ENCODE measurements around the gene IGDCC3. TPM values are rescaled to one million over a fixed set of nuclear protein-coding genes. Genes with fewer than 3 reads are reported as not detected.

Gene IGDCC3
- polyA plus RNA-seq, 12 donors, result 2.1 to 11.5 (median 3.1) TPM; not detected in 1

- no peak for DNase-seq
Observed at GRCh38 chr15:65329288-65329983, 48.4 kb downstream of the IGDCC3 start.

- no peak for DNase-seq
Observed at GRCh38 chr15:65328506-65329287, 49.1 kb downstream of the IGDCC3 start.

GRCh38 chr15:65327651-65328393, 50.0 kb downstream of the IGDCC3 start:
- no peak for DNase-seq

DNA sequence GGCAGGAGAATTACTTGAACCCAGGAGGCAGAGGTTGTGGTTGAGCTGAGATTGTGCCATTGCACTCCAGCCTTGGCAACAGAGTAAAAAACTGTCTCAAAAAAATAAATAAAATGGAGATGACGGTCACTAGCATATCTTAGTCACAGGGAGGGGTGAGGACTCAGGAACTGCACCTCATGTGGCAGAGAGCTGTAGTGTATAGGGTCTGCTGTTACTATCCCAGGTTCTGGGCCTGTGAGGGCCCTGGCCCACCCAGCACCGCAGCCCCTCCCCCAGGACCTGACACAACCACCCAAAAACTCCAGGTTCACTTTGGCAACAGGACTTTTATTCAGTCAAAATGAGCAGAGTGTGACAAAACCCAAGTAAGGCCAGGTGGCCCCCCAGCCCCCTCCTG, 51.0 kb downstream of the IGDCC3 start:
- no peak for DNase-seq

DNA sequence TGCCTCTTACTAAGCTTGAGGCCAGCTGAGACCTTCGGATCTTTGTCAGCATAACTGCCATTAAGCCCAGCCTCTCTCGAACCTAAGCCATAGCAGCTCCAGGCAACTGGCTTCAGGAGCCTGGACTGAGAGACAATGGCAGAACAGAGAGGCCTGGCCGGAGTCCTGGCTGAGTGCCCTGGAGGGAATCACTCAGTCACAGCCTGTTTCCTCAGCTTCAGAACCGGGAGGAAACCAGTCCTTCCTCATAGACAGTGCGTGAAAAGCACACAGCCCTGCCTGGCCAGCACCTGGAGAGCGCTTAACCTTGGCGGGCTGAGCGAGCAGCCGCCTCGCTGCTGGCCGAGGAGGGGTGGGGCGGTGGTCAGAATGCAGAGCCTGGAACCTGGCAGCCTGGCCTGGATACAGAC, 51.7 kb downstream of the IGDCC3 start:
- DNase-seq, result peak; percentile 32

GRCh38 chr15:65323071-65323511, 54.7 kb downstream of the IGDCC3 start:
- DNase-seq, result peak; percentile 55

DNA sequence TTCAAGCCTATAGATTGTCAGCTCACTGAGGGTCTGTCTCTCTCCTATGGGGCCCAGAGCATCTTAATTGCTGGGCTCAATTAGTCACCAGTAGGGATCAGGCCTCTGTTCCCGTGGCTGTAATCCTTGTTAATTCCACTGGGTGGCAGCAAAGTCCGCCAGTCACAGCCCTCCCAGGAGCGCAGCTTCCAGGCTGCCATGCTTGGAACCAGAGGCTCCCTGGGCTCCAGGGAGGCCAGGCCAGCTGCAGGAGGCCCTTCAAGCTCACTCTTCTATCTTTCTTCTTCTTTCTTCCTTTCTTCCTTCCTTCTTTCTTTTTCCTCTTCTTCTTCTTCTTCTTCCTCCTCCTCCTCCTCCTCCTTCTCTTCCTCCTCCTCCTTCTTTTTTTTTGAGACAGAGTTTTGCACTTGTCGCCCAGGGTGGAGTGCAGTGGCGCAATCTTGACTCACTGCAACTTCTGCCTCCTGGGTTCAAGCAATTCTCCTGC, 58.9 kb downstream of the IGDCC3 start:
- DNase-seq, result peak; percentile 83

DNA sequence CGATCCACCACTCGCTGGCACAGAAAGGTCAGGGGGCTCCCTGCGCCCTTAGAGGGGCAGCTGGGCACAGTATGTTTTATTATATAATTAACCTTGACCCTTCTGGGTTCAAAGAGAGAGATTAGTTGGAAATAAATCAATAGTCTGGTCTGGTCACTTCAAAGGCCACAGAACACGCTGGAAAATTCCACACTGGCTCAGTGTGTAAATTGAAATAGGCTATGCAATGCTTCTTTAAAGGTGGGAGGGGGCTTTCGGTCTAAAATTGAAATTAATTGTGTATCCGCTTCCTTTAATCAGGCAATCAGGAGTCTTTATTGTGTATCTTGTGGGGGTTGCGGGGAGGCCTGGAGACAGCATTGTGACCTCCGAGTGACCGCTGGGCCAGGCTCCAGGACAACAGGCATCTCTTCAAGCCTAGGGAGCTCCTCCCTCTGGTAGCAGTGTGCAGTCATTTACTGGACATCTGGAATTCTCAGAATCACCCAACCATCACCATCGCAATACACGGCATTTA, 65.3 kb downstream of the IGDCC3 start:
- DNase-seq, result peak; percentile 65

DNA sequence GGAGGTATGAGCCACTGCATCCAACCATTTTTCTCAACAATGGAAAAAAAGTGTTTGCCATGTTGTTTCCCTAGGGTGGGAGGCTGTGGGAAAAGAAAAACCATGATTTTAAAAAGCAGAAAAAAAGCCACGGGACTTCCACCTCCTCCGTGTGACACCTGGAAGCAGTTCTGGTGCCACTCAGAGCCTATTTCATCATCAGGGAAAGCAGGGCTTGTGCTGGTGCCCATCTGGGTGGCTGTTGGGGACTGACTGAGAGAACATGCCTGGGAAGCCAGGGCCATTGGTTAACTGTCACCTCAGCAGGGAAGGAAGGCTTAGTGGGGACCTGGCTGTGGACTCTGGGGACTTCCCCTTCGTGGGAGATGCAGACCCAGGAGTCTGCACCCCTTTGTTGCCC, 66.0 kb downstream of the IGDCC3 start:
- DNase-seq, result no peak

GRCh38 chr15:65310431-65311137, 67.2 kb downstream of the IGDCC3 start:
- no peak for DNase-seq

- DNase-seq, result no peak
Observed at GRCh38 chr15:65309882-65310418, 67.9 kb downstream of the IGDCC3 start.

DNA sequence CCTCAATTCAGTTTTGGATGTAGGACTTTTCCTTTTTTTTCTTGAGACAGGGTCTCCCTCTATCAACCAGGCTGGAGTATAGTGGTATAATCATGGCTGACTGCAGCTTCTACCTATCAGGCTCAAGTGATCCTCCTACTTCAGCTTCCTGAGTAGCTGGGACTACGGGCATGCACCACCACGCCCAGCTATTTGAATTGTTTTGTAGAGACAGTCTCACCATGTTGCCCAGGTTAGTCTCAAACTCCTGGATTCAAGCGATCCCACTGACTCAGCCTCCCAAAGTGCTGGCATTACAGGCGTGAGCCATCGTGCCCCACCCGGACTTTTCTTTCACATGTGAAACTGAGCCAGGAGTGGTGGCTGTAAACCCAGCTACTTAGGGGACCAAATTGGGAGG, 69.8 kb downstream of the IGDCC3 start:
- no peak for DNase-seq

DNA sequence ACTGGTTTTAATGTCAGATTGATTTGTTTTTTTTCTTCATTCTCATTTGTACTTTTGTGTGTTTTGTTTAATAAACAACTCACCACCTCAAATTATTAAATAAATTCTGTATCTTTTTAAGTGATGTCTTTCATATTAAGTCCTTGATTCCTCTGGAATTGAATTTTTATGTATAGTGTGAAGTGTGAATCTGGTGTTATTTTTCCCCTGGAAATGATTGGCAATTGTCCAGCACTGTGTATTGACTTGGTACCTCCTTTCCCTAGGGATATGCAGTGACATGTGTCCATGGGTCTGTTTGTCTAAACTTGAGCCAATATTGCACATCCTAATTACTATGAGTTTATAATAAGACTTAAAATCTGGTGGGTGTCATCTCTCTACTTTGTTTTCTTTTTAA, 71.3 kb downstream of the IGDCC3 start:
- DNase-seq, result no peak

DNA sequence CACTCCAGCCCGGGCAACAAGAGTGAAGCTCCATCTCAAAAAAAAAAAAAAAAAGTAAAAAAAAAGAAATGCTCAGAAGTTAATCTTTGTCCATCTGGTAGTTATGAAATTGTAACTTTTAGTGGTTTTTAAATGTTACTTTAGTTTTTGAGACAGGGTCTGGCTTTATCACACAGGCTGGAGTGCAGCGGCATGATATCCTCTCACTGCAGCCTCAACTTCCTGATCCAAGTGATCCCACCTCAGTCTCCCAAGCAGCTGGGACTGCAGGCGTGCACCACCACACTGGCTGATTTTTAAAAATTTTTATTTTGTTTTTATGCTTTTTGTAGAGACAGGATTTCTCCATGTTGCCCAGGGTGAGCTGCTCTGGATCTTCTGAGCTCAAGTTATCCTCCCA, 72.0 kb downstream of the IGDCC3 start:
- no peak for DNase-seq

DNA sequence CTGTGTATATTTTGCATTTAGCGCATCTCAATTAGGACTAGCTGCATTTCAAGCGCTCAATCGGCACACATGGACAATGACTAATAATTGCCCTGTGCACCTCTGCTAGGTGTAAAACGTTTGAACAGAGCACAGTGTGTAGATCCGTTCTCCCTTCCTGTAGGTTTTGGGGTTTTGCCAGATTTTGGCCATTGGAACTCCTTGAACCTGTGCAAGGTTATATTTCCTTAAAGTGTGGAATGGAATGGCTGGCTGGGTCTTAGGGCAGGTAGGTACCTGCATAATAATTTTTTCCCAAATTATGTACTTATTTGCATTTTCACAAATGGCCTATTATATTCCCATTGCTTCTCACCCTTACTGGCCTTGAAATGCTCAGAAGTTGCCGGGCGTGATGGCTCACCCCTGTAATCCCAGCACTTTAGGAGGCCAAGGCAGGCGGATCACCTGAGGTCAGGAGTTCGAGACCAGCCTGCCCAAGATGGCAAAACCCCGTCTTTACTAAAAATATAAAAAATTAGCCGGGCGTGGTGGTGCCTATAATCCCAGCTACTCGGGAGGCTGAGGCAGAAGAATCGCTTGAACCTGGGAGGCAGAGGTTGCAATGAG, 72.5 kb downstream of the IGDCC3 start:
- DNase-seq, result peak; percentile 35

DNA sequence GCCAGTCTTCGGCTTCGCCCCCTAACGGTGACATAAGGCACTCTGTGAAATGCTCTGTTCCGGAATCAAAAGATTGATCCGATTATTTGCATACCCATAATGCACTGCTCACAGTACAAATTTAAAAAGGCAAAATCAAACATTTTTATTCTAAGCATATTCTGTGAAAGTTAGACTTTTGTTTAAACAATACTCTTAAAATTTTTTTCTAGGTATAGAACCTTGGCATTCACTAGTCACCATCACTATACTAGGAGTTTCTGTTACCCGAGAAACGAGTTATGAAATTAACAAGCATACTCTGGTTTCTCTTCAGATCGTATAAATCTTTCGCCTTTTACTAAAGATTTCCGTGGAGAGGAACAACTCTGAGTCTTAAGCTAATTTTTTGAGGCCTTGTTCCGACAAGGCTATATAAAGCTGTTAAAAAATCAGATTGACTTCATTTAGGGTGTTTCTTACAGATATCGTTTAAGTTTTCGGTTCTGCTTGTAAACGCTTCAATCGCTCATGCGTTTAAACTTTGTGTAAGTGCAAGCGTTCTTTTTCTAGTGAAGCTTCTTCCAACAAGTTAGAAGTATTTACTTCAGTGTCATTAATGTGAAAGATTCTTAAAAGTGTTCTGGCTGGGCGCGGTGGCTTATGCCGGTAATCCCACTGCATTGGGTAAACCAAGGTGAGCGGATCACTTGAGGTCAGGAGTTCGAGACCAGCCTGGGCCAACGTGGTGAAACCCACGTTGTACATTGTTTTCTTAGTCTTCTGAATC, 73.2 kb downstream of the IGDCC3 start, which contains the start of gene RNU5B-1:
TSS of gene RNU5B-1 (plus strand) at position 297 of the 769 bp plus-strand sequence.
- DNase-seq, result peak; percentile 93

DNA sequence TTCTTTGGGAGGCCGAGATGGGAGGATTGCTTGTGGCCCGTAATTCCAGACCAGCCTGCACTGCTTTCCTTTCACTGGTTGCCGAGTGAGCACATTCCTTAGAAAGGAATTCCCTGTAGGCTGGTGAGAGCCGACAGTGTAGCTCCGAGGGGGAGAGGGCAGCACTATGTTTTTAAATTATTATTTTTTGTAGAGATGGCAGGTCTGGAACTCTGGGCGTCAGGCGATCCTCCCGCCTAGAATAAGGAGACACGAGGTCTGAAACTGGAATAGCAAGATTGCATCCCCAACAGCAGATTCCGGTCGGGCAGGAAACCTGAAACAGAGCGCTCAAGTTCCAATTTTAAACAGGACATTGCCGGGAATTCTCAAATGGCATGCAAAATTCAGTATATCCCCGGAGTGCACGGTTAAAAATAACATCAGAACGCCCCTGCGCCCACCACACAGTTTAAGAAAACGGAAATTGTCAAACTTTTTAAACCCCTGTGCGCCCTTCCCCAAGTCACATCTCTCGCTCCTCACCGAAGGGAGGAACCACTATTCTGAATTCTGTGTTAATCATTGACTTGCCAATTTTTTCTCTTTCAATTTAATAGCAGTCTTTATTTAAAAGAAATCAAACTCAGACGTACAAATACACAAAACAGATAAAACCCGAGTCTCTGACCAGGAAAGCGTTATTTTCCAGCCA, 74.0 kb downstream of the IGDCC3 start:
- peak; percentile 79 for DNase-seq

- DNase-seq, result no peak
Observed at GRCh38 chr15:65302061-65302460, 75.7 kb downstream of the IGDCC3 start.

DNA sequence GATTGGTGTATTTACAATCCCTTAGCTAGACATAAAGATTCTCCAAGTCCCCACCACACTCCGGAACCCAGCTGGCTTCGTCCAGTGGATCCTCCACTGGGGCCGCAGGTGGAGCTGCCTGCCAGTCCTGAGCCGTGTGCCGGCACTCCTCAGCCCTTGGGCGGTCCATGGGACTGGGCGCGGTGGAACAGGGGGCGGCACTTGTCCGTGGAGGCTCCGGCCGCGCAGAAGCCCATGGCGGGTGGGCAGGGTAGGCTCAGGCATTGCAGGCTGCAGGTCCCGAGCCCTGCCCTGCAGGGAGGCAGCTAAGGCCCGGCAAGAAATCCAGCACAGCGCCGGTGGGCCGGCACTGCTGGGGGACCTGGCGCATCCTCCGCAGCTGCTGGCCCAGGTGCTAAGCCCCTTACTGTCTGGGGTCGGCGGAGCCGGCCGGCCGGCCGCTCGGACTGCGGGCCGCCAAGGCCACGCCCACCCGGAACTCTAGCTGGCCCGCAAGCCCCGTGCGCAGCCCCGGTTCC, 76.8 kb downstream of the IGDCC3 start:
- DNase-seq, result no peak

Data from muscle of arm (tissue), 12 donors.